HPDE6-E6E7 (cell line): ENCODE results near the gene CENPB.

Experiments used
- DNase-seq: peaks from one replicate; pipeline ENCODE4 v3.0.0; 2011; ENCODE audit warnings: missing footprints; ENCODE audit errors: extremely low spot score

CENPB gene

GRCh38 chr20:3788685-3789155 is 2.2 kb upstream of the CENPB start:
- no peak for DNase-seq

DNA sequence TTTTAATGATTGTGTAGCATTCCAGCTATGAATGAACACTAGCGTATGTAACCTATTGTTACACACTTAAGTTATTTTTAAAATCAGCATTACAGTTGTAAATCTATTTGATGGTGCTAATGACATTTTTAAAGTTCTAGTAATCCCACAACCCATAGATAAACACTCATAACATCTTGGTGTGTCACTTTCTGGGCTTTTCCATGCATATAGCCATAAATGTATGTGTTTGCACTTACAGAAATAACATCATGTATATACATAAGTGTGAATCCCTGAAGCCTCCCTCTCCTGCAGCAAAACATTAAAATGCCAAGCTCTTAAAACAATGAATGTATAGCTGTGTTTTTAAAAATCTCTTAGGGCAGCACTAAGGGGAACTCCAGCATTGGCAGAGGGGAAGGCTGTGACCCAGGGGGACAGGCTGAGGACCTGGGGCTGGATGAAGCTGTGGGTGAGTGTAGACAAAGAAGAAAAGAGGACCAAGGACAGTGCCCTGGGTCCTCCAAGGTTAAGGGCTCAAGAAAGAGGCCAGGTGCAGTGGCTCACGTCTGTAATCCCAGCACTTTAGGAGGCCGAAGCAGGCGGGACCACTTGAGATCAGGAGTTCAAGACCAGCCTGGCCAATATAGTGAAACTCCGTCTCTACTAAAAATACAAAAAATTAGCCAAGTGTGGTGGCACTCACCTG is 929 bp upstream of the CENPB start:
- no peak for DNase-seq

DNA sequence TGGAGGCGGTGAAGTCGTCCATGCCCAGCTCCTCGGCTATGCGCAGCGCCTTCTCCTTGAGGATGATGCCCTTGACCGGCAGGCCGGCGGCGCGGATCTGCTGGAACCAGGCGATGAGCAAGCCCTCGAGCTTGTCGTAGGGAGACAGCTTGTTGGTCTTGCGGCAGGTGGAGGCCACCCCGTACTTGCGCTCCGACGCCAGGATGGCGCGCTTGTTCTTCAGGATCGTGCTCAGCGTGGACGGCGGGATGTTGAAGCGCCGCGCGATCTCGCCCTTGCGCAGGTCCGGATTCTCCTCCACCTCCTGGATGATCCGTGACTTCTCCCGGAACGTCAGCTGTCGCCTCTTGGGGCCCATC is 435 bp downstream of the CENPB start:
- no peak for DNase-seq

- DNase-seq = no peak
These were observed 1.1 kb downstream of the CENPB start for GRCh38 chr20:3785240-3786125.

- no peak for DNase-seq
These were observed 1.7 kb downstream of the CENPB start for GRCh38 chr20:3784863-3785239.

GRCh38 chr20:3784216-3784853 is 2.2 kb downstream of the CENPB start:
- DNase-seq = no peak

- no peak for DNase-seq
These were observed 2.9 kb downstream of the CENPB start for GRCh38 chr20:3783511-3784195.

GRCh38 chr20:3783068-3783489 is 3.5 kb downstream of the CENPB start:
- DNase-seq = no peak

DNA sequence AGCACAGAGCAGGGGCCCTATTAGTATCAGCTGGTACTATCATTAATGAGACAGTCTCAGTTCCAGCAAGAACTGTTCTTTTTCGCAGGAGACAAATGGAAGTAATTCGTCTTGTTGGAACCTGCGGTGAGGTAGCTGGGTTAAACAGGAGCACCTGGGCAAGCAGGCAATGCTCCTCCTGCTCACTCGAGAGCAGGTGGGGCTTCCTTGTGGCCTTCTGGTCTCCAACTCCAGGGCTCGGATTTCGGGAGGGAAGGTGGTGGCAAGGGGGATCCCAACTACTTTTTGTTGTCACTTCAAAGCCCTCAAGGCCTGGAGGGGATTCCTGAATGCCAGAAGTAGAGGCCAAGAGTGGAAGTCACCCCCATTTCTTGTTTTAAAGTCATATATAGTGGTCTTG is 3.9 kb downstream of the CENPB start:
- DNase-seq = no peak

- peak; percentile 98 for DNase-seq
These were observed 5.2 kb downstream of the CENPB start, which contains the start of gene SPEF1 for GRCh38 chr20:3781153-3781910. TSS of gene SPEF1 (minus strand) at chr20:3781448. CDS start at chr20:3781287, 161 bp downstream.

DNA sequence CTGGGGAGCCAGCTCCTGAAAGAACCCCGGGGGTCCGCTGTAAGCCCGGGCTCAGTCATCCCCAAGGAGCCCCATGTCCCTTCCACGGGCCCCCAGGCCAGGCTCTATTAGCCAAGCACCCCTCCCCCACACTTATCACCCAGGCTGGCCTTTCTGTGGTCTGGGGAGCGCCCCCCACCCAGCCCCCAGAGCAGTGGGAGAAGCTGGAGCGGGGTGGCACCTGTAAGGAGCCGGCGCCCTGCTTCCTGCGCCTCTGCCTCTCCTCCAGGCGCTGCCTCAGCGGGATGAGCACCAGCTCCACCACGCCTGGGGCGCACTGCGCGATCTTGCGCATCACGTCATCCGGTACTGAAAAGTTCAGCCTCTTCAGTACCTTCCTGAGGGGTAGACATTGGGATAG is 7.6 kb downstream of the CENPB start:
- no peak for DNase-seq

DNA sequence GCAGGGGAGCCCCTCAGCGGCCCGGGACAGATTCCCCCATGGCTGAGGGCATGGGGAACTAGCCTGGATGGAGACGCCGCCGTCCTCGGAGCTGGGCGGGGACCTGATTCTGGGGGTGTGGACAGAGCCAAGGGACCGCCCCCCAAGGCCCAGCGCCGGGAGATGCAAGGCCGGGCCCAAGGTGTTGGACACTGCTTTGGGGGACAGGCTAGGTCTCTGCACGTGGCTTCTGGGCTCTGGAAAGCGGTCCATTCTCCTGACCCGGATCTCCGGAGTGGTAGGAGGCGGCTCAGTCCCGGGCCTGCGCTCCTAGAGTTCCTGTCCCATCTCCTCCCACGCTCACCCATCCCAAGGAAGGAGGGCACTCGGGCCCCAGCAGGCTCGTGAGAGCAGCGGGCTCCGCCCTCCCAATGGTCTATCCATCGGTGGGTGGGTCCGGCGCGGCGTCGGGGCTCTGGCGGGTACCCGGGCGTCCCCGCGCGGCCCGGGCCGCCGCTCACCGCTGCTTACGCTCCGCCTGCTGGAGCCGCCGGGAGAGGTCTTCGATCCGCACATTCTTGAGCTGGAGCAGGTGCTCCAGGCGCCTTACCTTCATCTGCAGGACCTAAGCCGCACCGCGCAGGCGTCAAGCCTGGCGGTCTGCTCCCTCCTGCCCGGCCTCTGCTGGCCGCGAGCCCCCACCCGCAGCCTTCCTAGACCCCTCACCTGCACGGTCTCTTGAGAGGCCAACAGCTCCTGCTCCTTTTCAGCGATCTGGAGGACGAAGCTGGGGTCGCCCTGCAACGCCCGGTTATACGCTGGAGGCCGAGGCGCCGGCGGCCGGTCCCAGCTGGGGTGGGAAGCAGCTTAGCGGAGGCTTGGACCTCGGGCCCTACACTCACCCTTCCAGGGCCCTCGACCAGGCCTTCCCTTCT is 8.6 kb downstream of the CENPB start:
- peak; percentile 87 for DNase-seq

DNA sequence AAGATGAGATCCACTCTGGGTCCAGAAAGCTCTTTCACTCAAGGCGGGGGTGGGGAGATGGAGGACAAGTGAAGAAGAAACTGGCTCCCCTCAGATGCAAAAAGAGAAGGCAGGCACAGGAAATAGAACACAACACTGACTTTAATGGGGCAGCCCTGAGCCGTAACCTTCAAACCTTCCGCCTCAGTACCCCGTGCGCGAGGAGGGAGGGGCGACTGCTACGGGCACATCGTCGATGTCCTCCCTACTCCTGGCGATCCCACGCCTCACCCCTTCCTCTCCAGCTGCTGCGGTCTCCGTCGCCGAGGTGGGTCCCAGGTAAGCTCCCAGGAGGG is 9.2 kb downstream of the CENPB start:
- DNase-seq = no peak

DNA sequence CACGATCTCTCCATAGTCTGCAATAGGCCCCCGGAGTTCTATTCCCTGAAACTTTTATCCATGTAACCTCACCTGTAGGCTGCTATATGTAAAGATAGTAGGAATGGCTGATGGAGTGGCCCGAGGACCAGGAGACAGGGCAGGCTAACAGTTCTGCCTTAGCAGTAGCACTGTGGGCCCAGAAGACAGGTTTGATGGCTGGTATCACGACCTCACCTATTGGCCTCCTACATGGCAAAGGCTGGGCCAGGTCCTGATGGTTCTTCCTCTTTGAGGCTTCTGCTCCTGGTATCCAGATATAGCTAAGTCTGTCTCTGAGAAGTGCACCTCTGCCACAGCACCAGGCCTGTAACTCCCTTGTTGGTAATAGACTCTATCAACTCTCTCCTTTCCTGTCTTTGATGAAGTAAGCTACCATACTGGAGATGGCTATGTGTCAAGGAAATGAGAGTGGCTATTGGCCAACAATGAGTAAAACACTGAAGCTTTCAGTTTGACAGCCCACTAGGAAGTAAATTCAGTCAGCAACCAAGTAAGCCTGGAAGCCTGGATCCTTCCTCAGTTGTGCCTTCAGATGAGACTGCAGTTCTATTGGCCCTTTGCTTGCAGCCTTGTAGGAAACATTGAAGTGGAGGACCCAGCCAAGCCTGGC is 11.0 kb downstream of the CENPB start:
- no peak for DNase-seq

DNA sequence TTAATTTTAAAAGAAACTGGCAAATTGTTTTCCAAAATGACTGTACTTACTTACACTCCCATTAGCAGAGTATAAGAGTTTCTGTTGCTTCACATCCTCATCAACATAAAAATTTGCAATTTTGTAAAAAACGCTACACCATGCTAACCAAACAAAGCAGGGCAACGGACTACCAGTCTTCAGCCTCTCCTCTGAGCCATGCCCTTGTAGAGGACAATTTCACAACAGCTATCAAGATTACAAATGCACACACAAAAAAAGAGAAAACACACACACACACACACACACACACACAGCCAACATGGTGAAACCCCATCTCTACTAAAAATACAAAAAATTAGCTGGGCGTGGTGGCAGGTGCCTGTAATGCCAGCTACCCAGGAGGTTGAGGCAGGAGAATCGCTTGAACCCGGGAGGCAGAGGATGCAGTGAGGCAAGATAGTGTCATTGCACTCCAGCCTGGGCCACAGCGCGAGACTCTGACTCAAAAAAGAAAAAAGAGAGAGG is 14.9 kb downstream of the CENPB start:
- DNase-seq = no peak

- DNase-seq = peak; percentile 77
These were observed 18.0 kb downstream of the CENPB start for GRCh38 chr20:3768342-3769130.

DNA sequence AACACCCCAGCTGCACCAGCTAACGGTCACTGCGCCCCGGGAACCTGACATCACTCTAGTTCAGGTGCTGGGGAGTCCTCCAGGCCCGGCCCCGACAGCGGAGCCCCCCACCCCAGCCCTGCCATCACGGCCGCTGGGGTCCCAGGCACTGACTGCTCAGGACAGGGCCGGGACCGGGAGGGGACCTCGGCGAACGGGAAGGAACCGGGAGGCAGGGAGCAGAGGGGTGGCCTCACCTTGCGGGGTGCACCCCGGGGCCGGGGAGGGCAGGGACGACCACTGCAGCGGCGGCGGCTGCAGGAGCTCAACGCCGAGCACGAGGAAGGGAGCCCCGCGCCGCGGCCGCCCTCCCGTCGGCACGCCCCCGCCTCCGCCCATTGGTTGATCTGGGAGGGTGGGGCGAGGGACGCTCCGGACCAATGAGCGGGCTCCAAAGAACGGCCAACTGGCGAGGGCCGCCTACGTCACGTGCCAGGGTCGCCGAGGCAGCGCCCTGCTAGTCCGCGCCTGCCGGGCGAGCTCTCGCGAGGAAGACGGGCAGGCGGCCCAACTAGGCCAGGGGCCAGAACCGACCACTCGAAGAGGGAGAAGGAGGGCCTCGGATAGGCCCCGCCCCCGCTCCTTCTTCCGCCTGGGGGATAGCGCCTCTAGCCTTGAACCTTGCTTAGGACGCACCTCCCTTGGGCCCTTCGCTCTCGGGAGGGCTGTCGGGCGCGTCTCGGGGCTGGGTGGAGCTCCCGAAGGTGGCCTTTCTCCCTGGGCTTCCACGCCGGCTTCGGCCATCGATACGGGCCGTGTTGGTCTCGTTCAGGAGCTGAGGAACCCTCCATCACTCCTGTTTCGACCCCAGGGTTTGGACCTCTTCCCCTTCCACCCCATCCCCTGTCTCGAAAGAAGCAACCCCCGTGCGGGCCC is 18.9 kb downstream of the CENPB start, which contains the start of gene ADISSP:
Gene ADISSP, minus strand, starts transcription at position 327 of the 915 bp plus-strand sequence. CDS start 7,653 bp downstream, outside the sequence.
- DNase-seq = peak; percentile 100

- no peak for DNase-seq
These were observed 19.5 kb downstream of the CENPB start for GRCh38 chr20:3767110-3767426.
